ENCODE measurements around the gene SPAG16. TPM values are rescaled to one million over a fixed set of nuclear protein-coding genes. Genes with fewer than 3 reads are reported as not detected.

Gene SPAG16
- polyA plus RNA-seq, 1 of the 3 experiments (the other 2 are of a cell fraction): 29.5 TPM

DNA sequence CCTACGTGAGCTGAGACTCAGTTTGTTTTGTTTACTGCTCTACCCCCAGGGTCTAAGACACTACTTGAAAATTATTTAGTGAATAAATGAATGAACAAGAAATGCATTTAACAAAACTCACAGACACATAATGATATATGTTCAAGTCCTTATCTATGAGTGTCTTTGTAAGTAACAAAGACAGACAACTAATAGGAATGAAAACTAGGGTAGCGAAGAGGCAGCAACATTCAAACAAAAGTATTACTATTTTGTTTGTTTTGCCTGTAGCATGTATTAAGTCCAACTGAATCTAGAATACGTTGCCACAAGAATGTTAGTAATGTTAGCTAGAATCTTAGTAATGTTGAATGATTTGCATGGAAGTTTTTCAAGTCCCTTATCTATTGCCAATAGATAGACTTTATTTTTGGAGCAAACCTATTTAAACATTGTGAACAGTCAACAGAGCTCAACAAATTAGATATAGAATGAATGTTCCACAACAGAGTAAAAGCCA, 981.8 kb downstream of the SPAG16 start (continued):
- TF ChIP-seq, protein P1, sequence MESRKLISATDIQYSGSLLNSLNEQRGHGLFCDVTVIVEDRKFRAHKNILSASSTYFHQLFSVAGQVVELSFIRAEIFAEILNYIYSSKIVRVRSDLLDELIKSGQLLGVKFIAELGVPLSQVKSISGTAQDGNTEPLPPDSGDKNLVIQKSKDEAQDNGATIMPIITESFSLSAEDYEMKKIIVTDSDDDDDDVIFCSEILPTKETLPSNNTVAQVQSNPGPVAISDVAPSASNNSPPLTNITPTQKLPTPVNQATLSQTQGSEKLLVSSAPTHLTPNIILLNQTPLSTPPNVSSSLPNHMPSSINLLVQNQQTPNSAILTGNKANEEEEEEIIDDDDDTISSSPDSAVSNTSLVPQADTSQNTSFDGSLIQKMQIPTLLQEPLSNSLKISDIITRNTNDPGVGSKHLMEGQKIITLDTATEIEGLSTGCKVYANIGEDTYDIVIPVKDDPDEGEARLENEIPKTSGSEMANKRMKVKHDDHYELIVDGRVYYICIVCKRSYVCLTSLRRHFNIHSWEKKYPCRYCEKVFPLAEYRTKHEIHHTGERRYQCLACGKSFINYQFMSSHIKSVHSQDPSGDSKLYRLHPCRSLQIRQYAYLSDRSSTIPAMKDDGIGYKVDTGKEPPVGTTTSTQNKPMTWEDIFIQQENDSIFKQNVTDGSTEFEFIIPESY (IDR thresholded peaks at IDR 0.05; ENCODE audit: borderline replicate concordance, low read depth): no peak
- no peak for TF ChIP-seq RFX5 (IDR thresholded peaks at IDR 0.05; ENCODE audit: low read length)
- TF ChIP-seq, protein P2, sequence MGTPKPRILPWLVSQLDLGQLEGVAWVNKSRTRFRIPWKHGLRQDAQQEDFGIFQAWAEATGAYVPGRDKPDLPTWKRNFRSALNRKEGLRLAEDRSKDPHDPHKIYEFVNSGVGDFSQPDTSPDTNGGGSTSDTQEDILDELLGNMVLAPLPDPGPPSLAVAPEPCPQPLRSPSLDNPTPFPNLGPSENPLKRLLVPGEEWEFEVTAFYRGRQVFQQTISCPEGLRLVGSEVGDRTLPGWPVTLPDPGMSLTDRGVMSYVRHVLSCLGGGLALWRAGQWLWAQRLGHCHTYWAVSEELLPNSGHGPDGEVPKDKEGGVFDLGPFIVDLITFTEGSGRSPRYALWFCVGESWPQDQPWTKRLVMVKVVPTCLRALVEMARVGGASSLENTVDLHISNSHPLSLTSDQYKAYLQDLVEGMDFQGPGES (IDR thresholded peaks at IDR 0.05; ENCODE audit: low read depth, low read length): no peak

DNA sequence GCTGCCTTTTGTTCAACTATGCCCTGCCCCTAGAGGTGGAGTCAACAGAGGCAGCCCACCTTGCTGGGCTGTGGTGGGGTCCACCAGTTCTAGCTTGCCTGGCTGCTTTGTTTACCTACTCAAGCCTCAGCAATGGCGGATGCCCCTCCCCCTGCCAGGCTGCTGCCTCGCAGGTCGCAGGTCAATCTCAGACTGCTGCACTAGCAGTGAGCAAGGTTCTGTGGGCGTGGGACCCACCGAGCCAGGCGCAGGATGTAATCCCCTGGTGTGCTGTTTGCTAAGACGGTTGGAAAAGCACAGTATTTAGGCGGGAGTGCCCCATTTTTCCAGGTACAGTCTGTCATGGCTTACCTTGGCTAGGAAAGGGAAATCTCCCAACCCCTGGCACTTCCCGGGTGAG, 993.6 kb downstream of the SPAG16 start:
- TF ChIP-seq POLR2AphosphoS5 (IDR thresholded peaks at IDR 0.05; ENCODE audit: low read depth, low read length) (no peak), CHD2 (IDR thresholded peaks at IDR 0.05; ENCODE audit: low read length, partially characterized antibody) (no peak), NFIC (IDR thresholded peaks at IDR 0.05; ENCODE audit: borderline replicate concordance) (no peak), MXI1 (IDR thresholded peaks at IDR 0.05; ENCODE audit: low read depth, low read length) (no peak), FOXJ3 (CRISPR knock-in tag; IDR thresholded peaks at IDR 0.05) (no peak), RXRA (IDR thresholded peaks at IDR 0.05; ENCODE audit: borderline replicate concordance, low read depth) (no peak), YY1 (IDR thresholded peaks at IDR 0.05; ENCODE audit: low read depth) (no peak)
- TF ChIP-seq, protein P3, sequence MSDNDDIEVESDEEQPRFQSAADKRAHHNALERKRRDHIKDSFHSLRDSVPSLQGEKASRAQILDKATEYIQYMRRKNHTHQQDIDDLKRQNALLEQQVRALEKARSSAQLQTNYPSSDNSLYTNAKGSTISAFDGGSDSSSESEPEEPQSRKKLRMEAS (IDR thresholded peaks at IDR 0.05; ENCODE audit: low read depth): no peak
- TF ChIP-seq, protein P4, sequence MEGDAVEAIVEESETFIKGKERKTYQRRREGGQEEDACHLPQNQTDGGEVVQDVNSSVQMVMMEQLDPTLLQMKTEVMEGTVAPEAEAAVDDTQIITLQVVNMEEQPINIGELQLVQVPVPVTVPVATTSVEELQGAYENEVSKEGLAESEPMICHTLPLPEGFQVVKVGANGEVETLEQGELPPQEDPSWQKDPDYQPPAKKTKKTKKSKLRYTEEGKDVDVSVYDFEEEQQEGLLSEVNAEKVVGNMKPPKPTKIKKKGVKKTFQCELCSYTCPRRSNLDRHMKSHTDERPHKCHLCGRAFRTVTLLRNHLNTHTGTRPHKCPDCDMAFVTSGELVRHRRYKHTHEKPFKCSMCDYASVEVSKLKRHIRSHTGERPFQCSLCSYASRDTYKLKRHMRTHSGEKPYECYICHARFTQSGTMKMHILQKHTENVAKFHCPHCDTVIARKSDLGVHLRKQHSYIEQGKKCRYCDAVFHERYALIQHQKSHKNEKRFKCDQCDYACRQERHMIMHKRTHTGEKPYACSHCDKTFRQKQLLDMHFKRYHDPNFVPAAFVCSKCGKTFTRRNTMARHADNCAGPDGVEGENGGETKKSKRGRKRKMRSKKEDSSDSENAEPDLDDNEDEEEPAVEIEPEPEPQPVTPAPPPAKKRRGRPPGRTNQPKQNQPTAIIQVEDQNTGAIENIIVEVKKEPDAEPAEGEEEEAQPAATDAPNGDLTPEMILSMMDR (IDR thresholded peaks at IDR 0.05): no peak
- no peaks in the 10 kb centered on the region for H4K20me1 ChIP-seq (ENCODE audit: insufficient read depth)

More for the DNA sequence above, 993.6 kb downstream of the SPAG16 start:
- DNase-seq: no peak
- Histone ChIP-seq H3F3A (replicated peaks; ENCODE audit: insufficient read depth) (no peaks in the 10 kb centered on the region), H3K36me3 (replicated peaks in 1 of 2; ENCODE audit: control insufficient read depth in 1 of 2, insufficient read depth in 2 of 2, low read length in 1 of 2) (no peaks in the 10 kb centered on the region), H3K27me3 (ENCODE audit: insufficient read depth) (no peaks in the 10 kb centered on the region), H3K27ac (ENCODE audit: low read depth in 2 of 2, low read length in 1 of 2) (no peak overlapping the region), H3K9me2 (no peaks in the 10 kb centered on the region), H3K4me1 (ENCODE audit: control insufficient read depth in 1 of 2, insufficient read depth in 2 of 2, low read depth in 1 of 2, low read length in 1 of 2) (no peaks in the 10 kb centered on the region), H2AFZ (ENCODE audit: low read depth) (no peak overlapping the region), H3K79me2 (ENCODE audit: insufficient read depth) (no peaks in the 10 kb centered on the region), H3K9ac (no peak overlapping the region), H3K4me3 (ENCODE audit: low read depth in 2 of 2, low read length in 1 of 2) (no peak overlapping the region), H3K9me3 (no peaks in the 10 kb centered on the region), H3K4me2 (no peak overlapping the region)
- POLR2A ChIA-PET: no interaction called here
- CTCF ChIA-PET: no interaction called here
- WGBS (ENCODE audit: low lambda C conversion rate): 68% methylated on average over 6 of the region's 9 CpGs
